Neural progenitor cell (in vitro differentiated cells): ENCODE data around the gene PIGC.

Experiments
- CTCF ChIP-seq: fragments of 200-600 bp; sonication (generic); IDR thresholded peaks from 2 replicates; pipeline ENCODE4 v1.5.1; 2017; ENCODE audit warnings: antibody characterized with exemption, mild to moderate bottlenecking
- EZH2 ChIP-seq: fragments of 200-600 bp; sonication (generic); IDR thresholded peaks from 2 replicates; pipeline ENCODE4 v1.6.1; 2017; ENCODE audit warnings: antibody characterized with exemption, mild to moderate bottlenecking, moderate library complexity
- EZH2phosphoT487 ChIP-seq: fragments of 200-600 bp; sonication (generic); IDR thresholded peaks from 2 replicates; pipeline ENCODE4 v1.6.1; 2017; ENCODE audit warnings: antibody characterized with exemption

GRCh38 chr1:172431721-172432192 lies 12.1 kb downstream of the PIGC start:
- TF ChIP-seq CTCF (no peak), EZH2phosphoT487 (no peak), EZH2 (no peak)
